HG02973 (cell line): Measurements from ENCODE around the gene PTPRG.
"Not testable (repeated sequence)": the region's sequence is repeated elsewhere in the genome, so short reads cannot be mapped to it uniquely, and the experiment has no call there.

ENCODE experiments used
- ATAC-seq: cut with Tn5 transposase; IDR thresholded peaks from one replicate; pipeline ENCODE4 v1.9.1; 2021; ENCODE audit warnings: moderate library complexity; ENCODE audit not compliant: unreplicated experiment

PTPRG gene

GRCh38 chr3:61748288-61748687, 186.9 kb downstream of the PTPRG start:
- no peak for ATAC-seq

GRCh38 chr3:61750766-61751165, 189.4 kb downstream of the PTPRG start:
- no peak for ATAC-seq

DNA sequence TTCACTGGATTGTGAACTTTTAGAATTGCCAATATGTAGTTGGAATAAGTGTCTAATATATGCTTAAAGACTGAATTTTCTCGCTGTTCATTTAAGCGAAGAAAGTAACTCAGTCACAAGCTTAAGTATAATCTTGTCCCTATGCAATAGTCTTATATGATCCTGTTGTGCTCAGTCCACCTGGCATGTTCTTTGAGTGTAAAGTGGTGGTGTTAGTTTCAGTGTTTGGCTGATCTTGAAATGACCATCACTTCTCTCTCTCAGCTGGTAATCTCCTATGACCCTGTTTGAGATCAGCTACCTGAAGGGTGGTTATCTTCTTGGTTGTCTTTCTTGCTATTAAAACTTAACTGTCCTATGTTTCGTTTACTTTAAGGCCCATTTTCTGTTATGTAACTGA, 197.5 kb downstream of the PTPRG start:
- no peak for ATAC-seq

GRCh38 chr3:61760783-61761182, 199.4 kb downstream of the PTPRG start:
- not testable (repeated sequence) for ATAC-seq

DNA sequence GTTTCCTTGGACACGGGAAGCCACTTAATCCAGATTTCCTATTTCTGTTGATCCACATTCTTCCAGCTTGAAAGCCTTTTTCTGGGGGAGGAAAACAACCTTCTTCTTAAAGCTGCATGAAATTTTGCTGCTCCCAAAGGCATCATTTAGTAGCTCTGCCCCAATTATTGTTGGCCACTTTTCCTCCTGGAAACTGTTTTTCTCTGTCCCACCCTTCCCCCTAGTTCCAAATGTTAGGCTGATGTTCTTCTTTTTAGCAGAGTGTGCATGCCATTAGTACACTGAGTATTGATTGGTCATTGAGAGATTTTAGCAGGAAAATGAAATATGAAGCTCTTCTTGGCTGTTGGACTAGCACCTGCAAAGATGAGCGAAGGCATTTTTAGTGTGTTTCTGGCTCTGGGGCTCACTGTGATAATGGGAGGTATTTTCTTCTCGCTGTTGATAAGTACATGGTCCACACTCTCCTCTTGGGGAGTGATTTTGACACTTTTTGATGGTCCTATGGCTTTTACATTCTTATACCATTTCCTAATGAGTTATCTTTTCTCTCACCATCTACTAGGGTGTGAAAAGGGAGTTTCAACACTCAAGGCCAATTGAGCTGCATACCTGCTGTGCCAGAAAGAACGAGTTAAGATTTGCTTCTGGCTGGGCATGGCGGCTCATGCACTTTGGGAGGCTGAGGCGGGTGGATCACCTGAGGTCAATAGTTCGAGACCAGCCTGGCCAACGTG, 200.5 kb downstream of the PTPRG start:
- no peak for ATAC-seq

DNA sequence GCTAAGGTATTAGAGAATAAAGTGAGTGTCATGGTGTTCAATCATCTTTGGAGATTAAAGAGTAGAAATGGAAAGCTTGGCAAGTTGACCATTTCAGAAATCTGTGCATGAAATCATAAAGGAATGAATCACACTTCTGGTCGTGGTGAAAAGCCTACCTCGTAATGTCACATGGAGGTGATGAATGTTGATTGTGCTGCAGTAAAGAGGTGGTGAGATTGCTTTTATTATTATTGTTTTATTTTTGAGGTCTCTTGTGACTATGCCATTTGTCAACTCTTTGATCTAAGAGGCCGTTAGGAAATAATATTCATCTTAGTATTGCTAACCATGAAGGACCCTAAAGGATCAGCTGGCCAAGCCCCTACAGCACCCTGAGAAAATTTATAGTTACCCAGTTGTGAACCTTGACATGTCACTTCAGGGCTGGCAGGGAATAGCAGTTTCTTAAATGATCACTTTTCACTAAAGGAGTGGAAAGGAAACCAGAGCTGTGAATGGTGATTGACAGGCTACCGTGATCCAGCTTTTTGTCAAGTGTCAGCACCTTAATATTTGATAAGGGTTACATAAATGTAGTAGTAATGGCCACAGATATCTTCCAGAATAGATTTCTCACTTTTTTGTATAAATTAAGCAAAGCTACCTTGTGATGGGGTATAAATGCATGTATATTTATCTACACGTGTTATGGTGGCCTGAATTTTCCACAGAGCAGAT, 203.9 kb downstream of the PTPRG start:
- no peak for ATAC-seq

GRCh38 chr3:61768284-61769037, 207.1 kb downstream of the PTPRG start:
- no peak for ATAC-seq

GRCh38 chr3:61769266-61769990, 208.1 kb downstream of the PTPRG start:
- ATAC-seq, result no peak

GRCh38 chr3:61771976-61772375, 210.6 kb downstream of the PTPRG start:
- no peak for ATAC-seq

DNA sequence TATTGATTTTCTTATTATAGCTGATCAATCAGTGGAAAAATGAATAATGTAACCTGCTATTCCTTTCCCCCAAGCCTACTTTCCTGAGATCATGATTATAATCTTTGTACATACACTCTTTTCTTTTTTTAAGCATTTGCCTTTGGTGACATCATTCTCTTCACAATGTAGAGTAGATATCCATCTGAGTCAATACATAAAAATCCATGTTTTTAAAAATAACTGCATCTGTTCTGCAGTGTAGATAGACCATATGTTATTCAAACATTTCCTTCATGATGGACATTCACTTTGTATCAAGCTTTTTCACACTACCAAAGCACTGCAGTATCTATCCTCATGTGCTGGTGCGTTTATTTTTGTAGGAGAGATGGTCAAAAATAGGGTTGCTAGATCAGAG, 211.1 kb downstream of the PTPRG start:
- ATAC-seq, result no peak

DNA sequence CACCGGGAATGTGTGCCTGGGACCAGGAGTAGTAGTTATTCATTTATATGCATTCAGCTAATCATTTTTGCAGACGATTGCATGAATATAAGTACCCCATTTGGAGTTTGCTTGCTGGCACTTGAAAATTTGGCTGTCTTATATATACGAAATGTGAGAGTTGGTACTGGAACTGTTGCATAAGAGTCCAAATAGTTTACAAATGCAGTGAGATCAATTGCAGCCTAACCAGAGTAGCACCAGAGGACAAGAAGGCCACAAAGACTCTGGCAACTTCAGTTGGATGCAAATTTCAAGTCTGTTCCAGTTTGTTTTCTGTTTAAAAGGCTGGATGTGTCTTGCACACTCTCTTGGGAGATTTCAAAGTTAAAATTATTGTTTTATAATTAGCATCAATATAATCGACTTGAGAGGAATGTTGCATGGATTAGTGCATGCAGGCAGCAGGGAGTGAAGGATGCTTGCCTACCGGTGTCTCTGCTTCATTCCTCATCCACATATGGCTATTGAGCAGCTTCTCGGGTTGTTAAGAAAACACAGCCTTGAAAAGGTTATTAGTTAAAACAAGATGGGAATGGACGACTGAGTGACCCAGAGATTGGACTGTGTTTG, 213.0 kb downstream of the PTPRG start:
- no peak for ATAC-seq

DNA sequence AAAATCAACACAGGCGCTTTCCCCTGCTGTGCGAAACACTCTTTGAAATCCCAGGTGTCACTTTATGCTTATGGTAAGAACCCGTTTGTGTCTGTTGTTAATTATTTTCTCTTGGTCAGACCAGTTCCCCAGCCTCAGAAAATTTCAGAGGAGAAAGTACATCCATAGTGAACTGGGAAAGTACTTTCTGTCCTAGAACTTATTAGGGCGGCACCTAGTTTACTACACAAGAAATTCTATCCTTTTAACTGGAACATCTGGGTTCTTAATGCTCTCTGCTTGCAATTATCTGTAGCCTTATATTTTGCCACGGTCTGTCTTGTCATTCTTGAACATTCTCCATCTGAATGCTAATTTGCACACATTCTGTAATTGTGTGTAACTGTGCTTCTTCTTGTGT, 215.0 kb downstream of the PTPRG start:
- no peak for ATAC-seq

- no peak for ATAC-seq
These were observed 216.1 kb downstream of the PTPRG start for GRCh38 chr3:61777483-61777882.

DNA sequence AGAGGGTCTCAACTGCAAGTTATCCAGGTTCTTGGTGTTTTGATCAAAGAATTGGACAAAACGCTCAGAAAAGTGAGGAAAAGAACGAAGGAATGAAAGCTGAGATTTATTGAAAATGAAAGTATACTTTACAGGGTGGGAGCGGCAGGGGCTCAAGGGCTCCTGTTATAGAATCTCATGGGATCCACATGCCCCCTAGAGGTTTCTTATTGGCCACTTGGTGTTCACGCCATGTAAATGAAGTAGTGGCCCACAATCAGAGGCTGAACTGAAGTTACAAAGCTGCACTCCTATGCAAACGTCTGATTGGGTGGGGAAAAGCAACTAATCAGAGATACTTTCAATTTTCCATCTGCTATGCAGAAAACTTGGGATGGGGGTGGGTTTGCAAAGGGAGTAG, 216.7 kb downstream of the PTPRG start:
- ATAC-seq, result no peak

DNA sequence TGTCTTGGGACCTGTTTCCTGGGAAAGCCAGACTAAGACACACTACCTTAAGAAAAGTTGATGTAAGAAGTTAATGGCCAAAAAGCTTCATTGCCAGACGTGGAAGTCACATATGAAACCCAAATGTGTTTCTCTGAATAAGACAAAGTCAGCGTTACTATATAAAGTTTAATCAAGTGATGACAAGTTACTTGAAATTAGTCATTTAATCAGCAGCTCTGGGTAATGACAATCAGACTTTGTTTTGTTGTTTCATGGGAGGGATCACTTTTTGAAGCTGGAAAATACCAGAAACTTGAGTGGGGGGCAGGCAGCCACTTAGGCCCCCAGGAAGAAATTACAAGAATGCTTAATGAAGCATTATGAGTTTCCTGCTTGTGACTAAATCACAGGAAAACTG, 218.6 kb downstream of the PTPRG start:
- ATAC-seq, result no peak

DNA sequence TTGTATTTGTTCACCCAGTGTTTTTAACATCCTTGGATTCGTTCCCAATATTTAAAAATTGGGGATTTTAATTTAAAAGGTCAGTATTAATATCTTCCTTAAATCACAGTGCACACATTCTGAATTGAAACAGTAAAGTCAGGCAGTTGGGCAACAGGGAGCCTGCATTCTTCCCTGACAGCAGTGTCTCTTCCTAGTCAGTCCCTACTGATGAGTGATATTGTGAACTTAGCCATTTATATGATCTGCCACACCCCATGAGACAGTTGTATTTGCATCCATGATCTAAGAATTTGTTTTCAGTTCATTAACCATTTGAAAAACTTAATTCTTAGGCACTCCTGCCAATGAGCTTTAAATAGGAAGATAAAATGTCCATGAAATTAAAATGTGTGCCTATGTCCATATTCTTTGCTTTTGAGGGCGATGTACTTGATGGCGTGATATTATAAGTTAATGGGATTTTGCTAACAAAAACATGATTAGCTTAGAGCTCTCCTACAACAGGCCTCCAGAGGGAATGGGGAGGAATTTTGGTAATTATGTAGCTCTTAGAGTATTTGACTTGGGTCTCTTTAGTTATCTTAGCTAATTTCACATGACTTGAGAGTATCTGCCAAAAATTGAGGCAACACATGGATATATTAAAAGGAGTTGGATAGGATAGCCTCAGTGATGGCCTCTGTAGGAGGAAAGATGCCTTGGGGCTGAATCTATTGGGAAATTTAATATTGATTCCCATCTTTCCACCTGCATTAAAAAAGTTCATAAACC, 219.3 kb downstream of the PTPRG start:
- ATAC-seq, result no peak

GRCh38 chr3:61783993-61784718, 222.8 kb downstream of the PTPRG start:
- no peak for ATAC-seq

GRCh38 chr3:61788623-61789507, 227.5 kb downstream of the PTPRG start:
- ATAC-seq, result no peak
